Measurements from ENCODE around the gene TMED3. TPM values are rescaled to one million over a fixed set of nuclear protein-coding genes. Genes with fewer than 3 reads are reported as not detected.

TMED3 gene
- total and polyA plus RNA-seq, 2 donors (not counting 3 experiments of a cell fraction or from before 2014, with no cell fraction given): 105 to 322 TPM

GRCh38 chr15:79296583-79296982 is 14.3 kb upstream of the TMED3 start:
- ChIA-PET POLR2A (no interaction called here), CTCF (interaction anchor here (0.7 to 1.5 kb wide), 6 partner anchors 9 to 557 kb away, joined by 3 to 6 read pairs (median 3); no protein-coding TSS in a partner anchor)
- Histone ChIP-seq H3K36me3 (ENCODE audit: control insufficient read depth in 2 of 2, extremely low read depth in 1 of 2, insufficient read depth in 2 of 2, low read length in 2 of 2) (no peaks in the 10 kb centered on the region), H2AFZ (ENCODE audit: low read depth, low read length) (no peak overlapping the region), H4K20me1 (replicated peaks; ENCODE audit: control insufficient read depth, extremely low read depth, insufficient read depth, low read length) (no peaks in the 10 kb centered on the region), H3K4me3 (replicated peaks in 1 of 3; ENCODE audit: insufficient read depth in 1 of 3, low read depth in 1 of 3, low read length in 3 of 3) (no peak overlapping the region), H3K4me1 (ENCODE audit: control insufficient read depth, extremely low read depth, insufficient read depth, low read length) (no peaks in the 10 kb centered on the region), H3K27me3 (ENCODE audit: control insufficient read depth in 2 of 2, insufficient read depth in 2 of 2, low read length in 2 of 2) (peaks cover 6 to 22% of the 10 kb centered on the region in 2 experiments), H3K27ac (ENCODE audit: insufficient read depth, low read depth, low read length) (no peak overlapping the region), H3K9me3 (replicated peaks; ENCODE audit: control insufficient read depth, insufficient read depth, low read length) (no peaks in the 10 kb centered on the region), H3K4me2 (ENCODE audit: insufficient read depth, low read length) (no peak overlapping the region), H3K9me1 (replicated peaks; ENCODE audit: control insufficient read depth, extremely low read depth, insufficient read depth, low read length) (no peaks in the 10 kb centered on the region), H3K9ac (replicated peaks; ENCODE audit: extremely low read depth, insufficient read depth, low read length) (no peak overlapping the region), H3K79me2 (ENCODE audit: control insufficient read depth, insufficient read depth, low read length) (no peaks in the 10 kb centered on the region)
- no TSS peak for BruUV-seq (replicated peaks)
- FAIRE-seq (no peak), DNase-seq (ENCODE audit: low read depth, low spot score) (no peak)
- dilution Hi-C loops (cut with MboI; ENCODE audit: extremely low pct_ligation_motif_present, low sequenced_read_pairs) (no loop called here), intact Hi-C loops (cut with micrococcal nuclease) (no loop called here)
- no peak for TF ChIP-seq GATA2 (IDR thresholded peaks at IDR 0.05; ENCODE audit: insufficient read depth, insufficient read length, low read depth, low read length)

- Histone ChIP-seq H3K9me1 (replicated peaks; ENCODE audit: control insufficient read depth, extremely low read depth, insufficient read depth, low read length) (no peaks in the 10 kb centered on the region), H4K20me1 (replicated peaks; ENCODE audit: control insufficient read depth, extremely low read depth, insufficient read depth, low read length) (no peaks in the 10 kb centered on the region), H3K36me3 (ENCODE audit: control insufficient read depth in 2 of 2, extremely low read depth in 1 of 2, insufficient read depth in 2 of 2, low read length in 2 of 2) (no peaks in the 10 kb centered on the region), H3K4me3 (replicated peaks in 1 of 3; ENCODE audit: insufficient read depth in 1 of 3, low read depth in 1 of 3, low read length in 3 of 3) (no peak overlapping the region), H2AFZ (ENCODE audit: low read depth, low read length) (no peak overlapping the region), H3K27ac (ENCODE audit: insufficient read depth, low read depth, low read length) (no peak overlapping the region), H3K4me1 (ENCODE audit: control insufficient read depth, extremely low read depth, insufficient read depth, low read length) (no peaks in the 10 kb centered on the region), H3K27me3 (ENCODE audit: control insufficient read depth in 2 of 2, insufficient read depth in 2 of 2, low read length in 2 of 2) (peaks cover 15 to 34% of the 10 kb centered on the region in 2 experiments), H3K9ac (replicated peaks; ENCODE audit: extremely low read depth, insufficient read depth, low read length) (no peak overlapping the region), H3K9me3 (replicated peaks; ENCODE audit: control insufficient read depth, insufficient read depth, low read length) (no peaks in the 10 kb centered on the region), H3K4me2 (ENCODE audit: insufficient read depth, low read length) (no peak overlapping the region), H3K79me2 (ENCODE audit: control insufficient read depth, insufficient read depth, low read length) (no peaks in the 10 kb centered on the region)
- BruUV-seq (replicated peaks): no TSS peak
- CTCF ChIA-PET: interaction anchor here (1.1 to 1.4 kb wide), 2 partner anchors 11 to 550 kb away, joined by 3 read pairs; partner anchors contain the start of gene TMED3
- dilution Hi-C loops (cut with MboI; ENCODE audit: extremely low pct_ligation_motif_present, low sequenced_read_pairs): no loop called here
- intact Hi-C loops (cut with micrococcal nuclease): no loop called here
- DNase-seq (ENCODE audit: low read depth, low spot score) (no peak), FAIRE-seq (no peak)
- no peak for TF ChIP-seq POLR2AphosphoS5 (IDR thresholded peaks at IDR 0.05; ENCODE audit: insufficient read depth, low read depth, low read length)
- no peak for TF ChIP-seq GATA2 (IDR thresholded peaks at IDR 0.05; ENCODE audit: insufficient read depth, insufficient read length, low read depth, low read length)
- TF ChIP-seq FOS (IDR thresholded peaks at IDR 0.05; ENCODE audit: borderline replicate concordance, insufficient read depth, low read length): no peak
- TF ChIP-seq, protein P1, sequence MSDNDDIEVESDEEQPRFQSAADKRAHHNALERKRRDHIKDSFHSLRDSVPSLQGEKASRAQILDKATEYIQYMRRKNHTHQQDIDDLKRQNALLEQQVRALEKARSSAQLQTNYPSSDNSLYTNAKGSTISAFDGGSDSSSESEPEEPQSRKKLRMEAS (IDR thresholded peaks at IDR 0.05; ENCODE audit: insufficient read depth, insufficient read length): no peak
- no peak for TF ChIP-seq JUN (IDR thresholded peaks at IDR 0.05; ENCODE audit: borderline replicate concordance, insufficient read depth, insufficient read length, low read depth)
- no peak for TF ChIP-seq EZH2 (IDR thresholded peaks at IDR 0.05; ENCODE audit: borderline replicate concordance, low read depth, low read length, severe bottlenecking)
- TF ChIP-seq MYC (IDR thresholded peaks at IDR 0.05; ENCODE audit: low read depth, low read length): no peak
- no peak for TF ChIP-seq POLR2A (IDR thresholded peaks at IDR 0.05; ENCODE audit: low read depth, low read length)
- TF ChIP-seq, protein P2, sequence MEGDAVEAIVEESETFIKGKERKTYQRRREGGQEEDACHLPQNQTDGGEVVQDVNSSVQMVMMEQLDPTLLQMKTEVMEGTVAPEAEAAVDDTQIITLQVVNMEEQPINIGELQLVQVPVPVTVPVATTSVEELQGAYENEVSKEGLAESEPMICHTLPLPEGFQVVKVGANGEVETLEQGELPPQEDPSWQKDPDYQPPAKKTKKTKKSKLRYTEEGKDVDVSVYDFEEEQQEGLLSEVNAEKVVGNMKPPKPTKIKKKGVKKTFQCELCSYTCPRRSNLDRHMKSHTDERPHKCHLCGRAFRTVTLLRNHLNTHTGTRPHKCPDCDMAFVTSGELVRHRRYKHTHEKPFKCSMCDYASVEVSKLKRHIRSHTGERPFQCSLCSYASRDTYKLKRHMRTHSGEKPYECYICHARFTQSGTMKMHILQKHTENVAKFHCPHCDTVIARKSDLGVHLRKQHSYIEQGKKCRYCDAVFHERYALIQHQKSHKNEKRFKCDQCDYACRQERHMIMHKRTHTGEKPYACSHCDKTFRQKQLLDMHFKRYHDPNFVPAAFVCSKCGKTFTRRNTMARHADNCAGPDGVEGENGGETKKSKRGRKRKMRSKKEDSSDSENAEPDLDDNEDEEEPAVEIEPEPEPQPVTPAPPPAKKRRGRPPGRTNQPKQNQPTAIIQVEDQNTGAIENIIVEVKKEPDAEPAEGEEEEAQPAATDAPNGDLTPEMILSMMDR (IDR thresholded peaks at IDR 0.05; ENCODE audit: extremely low read depth in 1 of 2, insufficient read depth in 1 of 2, low read depth in 1 of 2, low read length in 2 of 2): no peak
- POLR2A ChIA-PET: no interaction called here
These were observed 11.6 kb upstream of the TMED3 start for GRCh38 chr15:79299126-79299840.
